ENCODE data around the gene TMA7B.
"Not testable (repeated sequence)": the region's sequence is repeated elsewhere in the genome, so short reads cannot be mapped to it uniquely, and the experiment has no call there.

TMA7B gene

GRCh38 chr22:39951603-39952293, 8.4 kb upstream of the TMA7B start:
- in situ Hi-C loops (cut with MboI; ENCODE audit: low sequenced_read_pairs) = not testable (repeated sequence)

- in situ Hi-C loops (cut with MboI; ENCODE audit: low sequenced_read_pairs) = no loop called here
Measured at GRCh38 chr22:39952347-39952746, 7.8 kb upstream of the TMA7B start.

- in situ Hi-C loops (cut with MboI; ENCODE audit: low sequenced_read_pairs) = no loop called here
Measured at GRCh38 chr22:39953101-39953500, 7.1 kb upstream of the TMA7B start.

GRCh38 chr22:39954584-39955055, 5.6 kb upstream of the TMA7B start:
- in situ Hi-C loops (cut with MboI; ENCODE audit: low sequenced_read_pairs) = no loop called here

GRCh38 chr22:39955675-39956074, 4.5 kb upstream of the TMA7B start:
- in situ Hi-C loops (cut with MboI; ENCODE audit: low sequenced_read_pairs) = no loop called here

GRCh38 chr22:39956932-39957664, 3.1 kb upstream of the TMA7B start:
- in situ Hi-C loops (cut with MboI; ENCODE audit: low sequenced_read_pairs) = no loop called here

- in situ Hi-C loops (cut with MboI; ENCODE audit: low sequenced_read_pairs) = no loop called here
Measured at GRCh38 chr22:39958009-39958711, 2.0 kb upstream of the TMA7B start.

GRCh38 chr22:39958949-39959639, 1.1 kb upstream of the TMA7B start:
- in situ Hi-C loops (cut with MboI; ENCODE audit: low sequenced_read_pairs) = no loop called here

- in situ Hi-C loops (cut with MboI; ENCODE audit: low sequenced_read_pairs) = no loop called here
Measured at GRCh38 chr22:39960791-39961746, 872 bp downstream of the TMA7B start.

GRCh38 chr22:39962071-39962470, 1.9 kb downstream of the TMA7B start:
- in situ Hi-C loops (cut with MboI; ENCODE audit: low sequenced_read_pairs) = no loop called here

- in situ Hi-C loops (cut with MboI; ENCODE audit: low sequenced_read_pairs) = no loop called here
Measured at GRCh38 chr22:39965748-39966147, 5.6 kb downstream of the TMA7B start.

- in situ Hi-C loops (cut with MboI; ENCODE audit: low sequenced_read_pairs) = no loop called here
Measured at GRCh38 chr22:39966470-39966869, 6.3 kb downstream of the TMA7B start.

- in situ Hi-C loops (cut with MboI; ENCODE audit: low sequenced_read_pairs) = no loop called here
Measured at GRCh38 chr22:39967103-39967829, 7.1 kb downstream of the TMA7B start.

GRCh38 chr22:39967996-39968972, 8.1 kb downstream of the TMA7B start:
- in situ Hi-C loops (cut with MboI; ENCODE audit: low sequenced_read_pairs) = no loop called here

GRCh38 chr22:39970742-39971141, 10.5 kb downstream of the TMA7B start:
- in situ Hi-C loops (cut with MboI; ENCODE audit: low sequenced_read_pairs) = no loop called here

- in situ Hi-C loops (cut with MboI; ENCODE audit: low sequenced_read_pairs) = no loop called here
Measured at GRCh38 chr22:39972641-39973040, 12.4 kb downstream of the TMA7B start.

- in situ Hi-C loops (cut with MboI; ENCODE audit: low sequenced_read_pairs) = no loop called here
Measured at GRCh38 chr22:39973656-39974055, 13.5 kb downstream of the TMA7B start.

GRCh38 chr22:39974065-39974464, 13.9 kb downstream of the TMA7B start:
- in situ Hi-C loops (cut with MboI; ENCODE audit: low sequenced_read_pairs) = no loop called here

Measured in HL-60/S4 (cell line).